Measurements from ENCODE around the gene IRAK1.

Gene IRAK1

DNA sequence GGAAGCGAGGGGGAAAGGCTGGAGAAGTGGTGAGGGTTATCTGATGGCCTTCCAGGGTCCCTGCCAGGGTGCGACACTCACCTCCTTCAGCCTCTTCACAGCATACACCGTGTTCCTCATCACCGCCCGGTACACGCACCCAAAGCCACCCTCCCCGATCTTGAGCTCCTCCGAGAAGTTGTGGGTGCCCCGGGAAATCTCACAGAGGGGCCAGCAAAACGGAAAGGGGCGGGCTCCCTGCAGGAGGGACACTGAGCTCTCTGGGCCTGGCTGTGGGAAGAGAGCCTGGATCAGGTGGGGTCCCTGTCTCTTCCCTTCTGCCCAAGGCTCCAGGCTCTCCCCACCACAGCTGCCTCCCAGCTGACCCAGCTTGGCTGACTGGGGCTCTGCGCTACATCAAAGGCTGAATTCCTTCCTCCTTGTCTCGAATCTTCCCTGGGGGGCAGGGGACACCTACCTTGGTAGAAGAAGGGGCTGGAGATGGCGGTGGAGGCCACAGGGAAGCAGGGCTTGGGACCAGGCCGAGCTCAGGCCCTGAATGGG lies 1.1 kb downstream of the IRAK1 start:
- Histone ChIP-seq H3K4me3 (ENCODE audit: low read depth, low read length) (peak overlapping the region; percentile 60), H3K27me3 (replicated peaks) (no peaks in the 10 kb centered on the region), H3K36me3 (replicated peaks) (peaks cover 5% of the 10 kb centered on the region), H3K27ac (peak overlapping the region; percentile 80)
- in situ Hi-C loops (cut with HindIII; ENCODE audit: low pct_ligation_motif_present, low sequenced_read_pairs), result no loop called here
- TF ChIP-seq, protein P1, sequence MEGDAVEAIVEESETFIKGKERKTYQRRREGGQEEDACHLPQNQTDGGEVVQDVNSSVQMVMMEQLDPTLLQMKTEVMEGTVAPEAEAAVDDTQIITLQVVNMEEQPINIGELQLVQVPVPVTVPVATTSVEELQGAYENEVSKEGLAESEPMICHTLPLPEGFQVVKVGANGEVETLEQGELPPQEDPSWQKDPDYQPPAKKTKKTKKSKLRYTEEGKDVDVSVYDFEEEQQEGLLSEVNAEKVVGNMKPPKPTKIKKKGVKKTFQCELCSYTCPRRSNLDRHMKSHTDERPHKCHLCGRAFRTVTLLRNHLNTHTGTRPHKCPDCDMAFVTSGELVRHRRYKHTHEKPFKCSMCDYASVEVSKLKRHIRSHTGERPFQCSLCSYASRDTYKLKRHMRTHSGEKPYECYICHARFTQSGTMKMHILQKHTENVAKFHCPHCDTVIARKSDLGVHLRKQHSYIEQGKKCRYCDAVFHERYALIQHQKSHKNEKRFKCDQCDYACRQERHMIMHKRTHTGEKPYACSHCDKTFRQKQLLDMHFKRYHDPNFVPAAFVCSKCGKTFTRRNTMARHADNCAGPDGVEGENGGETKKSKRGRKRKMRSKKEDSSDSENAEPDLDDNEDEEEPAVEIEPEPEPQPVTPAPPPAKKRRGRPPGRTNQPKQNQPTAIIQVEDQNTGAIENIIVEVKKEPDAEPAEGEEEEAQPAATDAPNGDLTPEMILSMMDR (IDR thresholded peaks at IDR 0.05; ENCODE audit: low read depth, low read length, missing control alignments), result no peak
- no peak for DNase-seq

DNA sequence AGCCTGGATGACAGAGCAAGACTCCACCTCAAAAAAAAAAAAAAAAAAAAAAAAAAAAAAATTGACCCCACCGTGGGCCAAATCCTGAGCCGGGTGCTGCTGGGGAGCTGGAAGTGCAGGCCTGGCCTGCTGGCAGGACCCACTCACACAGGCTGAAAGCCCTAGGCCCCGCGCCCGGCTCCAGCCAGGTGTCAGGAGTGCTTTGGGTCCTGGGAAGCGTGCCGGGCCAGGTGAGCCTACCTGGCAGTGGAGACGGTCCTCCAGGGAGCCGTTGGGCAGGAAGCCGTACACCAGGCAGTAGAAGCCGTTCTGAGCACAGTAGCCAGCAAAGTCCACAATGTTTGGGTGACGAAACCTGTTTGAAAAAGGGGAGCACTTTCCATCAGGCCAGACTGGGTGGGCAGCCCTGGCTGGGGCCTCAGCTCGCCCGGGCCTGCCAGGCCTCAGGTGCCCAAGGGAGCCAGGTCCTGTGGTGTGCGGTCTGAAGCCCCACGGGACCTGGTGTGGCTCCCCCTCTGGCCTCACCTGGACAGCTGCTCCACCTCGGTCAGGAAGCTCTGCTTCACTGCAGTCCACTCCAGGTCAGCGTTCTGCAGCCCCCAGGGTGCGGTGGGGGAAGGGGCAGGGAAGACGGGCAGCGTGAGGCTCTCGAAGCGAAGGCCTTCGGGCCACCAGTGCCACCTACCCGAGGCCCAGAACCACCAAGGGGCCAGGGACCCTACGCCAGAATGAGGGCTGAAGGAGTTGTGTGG lies 1.8 kb downstream of the IRAK1 start:
- no peak overlapping the region for H3K27ac ChIP-seq
- TF ChIP-seq, protein P1 (IDR thresholded peaks at IDR 0.05; ENCODE audit: low read depth, low read length, missing control alignments), result no peak
- in situ Hi-C loops (cut with HindIII; ENCODE audit: low pct_ligation_motif_present, low sequenced_read_pairs), result no loop called here
- DNase-seq, result no peak
- H3K4me3 ChIP-seq (ENCODE audit: low read depth, low read length), result peak overlapping the region; percentile 60
- H3K36me3 ChIP-seq (replicated peaks), result peaks cover 5% of the 10 kb centered on the region
- H3K27me3 ChIP-seq (replicated peaks), result no peaks in the 10 kb centered on the region

GRCh38 chrX:154016366-154017076 lies 3.2 kb downstream of the IRAK1 start:
- H3K27ac ChIP-seq, result no peak overlapping the region
- DNase-seq, result no peak
- no peaks in the 10 kb centered on the region for H3K27me3 ChIP-seq (replicated peaks)
- TF ChIP-seq, protein P1 (IDR thresholded peaks at IDR 0.05; ENCODE audit: low read depth, low read length, missing control alignments), result no peak
- peaks cover 5% of the 10 kb centered on the region for H3K36me3 ChIP-seq (replicated peaks)
- no peak overlapping the region for H3K4me3 ChIP-seq (ENCODE audit: low read depth, low read length)
- in situ Hi-C loops (cut with HindIII; ENCODE audit: low pct_ligation_motif_present, low sequenced_read_pairs), result no loop called here

DNA sequence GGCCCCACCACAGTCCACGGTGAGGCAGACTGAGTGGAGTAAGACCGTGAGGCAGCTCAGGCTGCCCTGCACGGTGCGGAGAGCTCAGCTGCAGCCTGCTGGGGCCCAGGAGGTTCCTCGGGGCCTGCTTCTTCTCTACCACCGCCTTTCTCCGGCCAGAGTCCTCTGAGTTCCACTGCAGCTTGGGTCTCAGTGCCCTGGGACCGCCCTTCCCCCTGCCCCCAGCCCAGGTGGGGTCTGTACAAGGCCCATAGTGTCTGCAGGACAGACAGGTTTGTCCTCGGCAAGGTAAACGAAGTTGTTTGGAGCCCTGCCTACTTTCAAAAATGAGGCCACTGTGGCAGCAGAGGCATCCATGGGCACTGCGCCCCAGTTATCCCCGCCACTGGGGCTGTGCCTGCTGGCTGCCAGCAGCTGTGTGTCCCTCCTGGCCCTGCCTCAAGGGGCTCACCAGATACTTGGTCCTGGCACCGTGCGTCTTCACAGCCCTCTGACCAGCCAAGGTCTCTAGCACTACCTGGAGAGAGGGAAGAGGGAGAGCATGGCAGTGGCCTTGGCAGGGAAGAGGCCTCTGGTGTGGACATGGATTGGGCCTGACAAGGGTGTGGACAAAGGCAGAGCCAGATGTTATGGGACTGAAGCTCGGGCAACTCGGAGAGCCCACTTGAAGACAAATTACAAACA lies 4.0 kb downstream of the IRAK1 start:
- no peak overlapping the region for H3K4me3 ChIP-seq (ENCODE audit: low read depth, low read length)
- H3K27ac ChIP-seq, result no peak overlapping the region
- no peaks in the 10 kb centered on the region for H3K27me3 ChIP-seq (replicated peaks)
- TF ChIP-seq, protein P1 (IDR thresholded peaks at IDR 0.05; ENCODE audit: low read depth, low read length, missing control alignments), result no peak
- in situ Hi-C loops (cut with HindIII; ENCODE audit: low pct_ligation_motif_present, low sequenced_read_pairs), result no loop called here
- DNase-seq, result no peak
- peaks cover 7% of the 10 kb centered on the region for H3K36me3 ChIP-seq (replicated peaks)

- no peak overlapping the region for H3K4me3 ChIP-seq (ENCODE audit: low read depth, low read length)
- H3K27ac ChIP-seq, result no peak overlapping the region
- peaks cover 8% of the 10 kb centered on the region for H3K36me3 ChIP-seq (replicated peaks)
- TF ChIP-seq, protein P1 (IDR thresholded peaks at IDR 0.05; ENCODE audit: low read depth, low read length, missing control alignments), result no peak
- in situ Hi-C loops (cut with HindIII; ENCODE audit: low pct_ligation_motif_present, low sequenced_read_pairs), result no loop called here
- no peaks in the 10 kb centered on the region for H3K27me3 ChIP-seq (replicated peaks)
- no peak for DNase-seq
Observed at GRCh38 chrX:154014429-154015380, 5.0 kb downstream of the IRAK1 start.
